ENCODE measurements around the gene OR13J1.

Gene OR13J1

GRCh38 chr9:35868933-35869332 is 1.3 kb downstream of the OR13J1 start:
- TF ChIP-seq POLR2AphosphoS5 (IDR thresholded peaks at IDR 0.05; ENCODE audit: low read depth) = no peak
- TF ChIP-seq REST (IDR thresholded peaks at IDR 0.05; ENCODE audit: insufficient replicate concordance, low read depth) = no peak
- no peak for TF ChIP-seq SPI1 (IDR thresholded peaks at IDR 0.05; ENCODE audit: borderline replicate concordance, low read depth)
- no peak for TF ChIP-seq CTCF (IDR thresholded peaks at IDR 0.05; ENCODE audit: insufficient read depth, low read length)
- no peak for TF ChIP-seq GABPA (IDR thresholded peaks at IDR 0.05; ENCODE audit: low read depth)
- Histone ChIP-seq H3K4me3 (replicated peaks; ENCODE audit: insufficient read depth, low read length) (no peak overlapping the region), H3K27ac (replicated peaks) (no peak overlapping the region), H3K27me3 (ENCODE audit: insufficient read depth, poor library complexity, severe bottlenecking) (peaks cover 4% of the 10 kb centered on the region)
- DNase-seq (ENCODE audit: low read depth in 1 of 2, low spot score in 1 of 2) = no peak

- Histone ChIP-seq H3K27me3 (ENCODE audit: insufficient read depth, poor library complexity, severe bottlenecking) (peaks cover 7% of the 10 kb centered on the region), H3K27ac (replicated peaks) (no peak overlapping the region), H3K4me3 (replicated peaks; ENCODE audit: insufficient read depth, low read length) (no peak overlapping the region)
- no peak for DNase-seq (ENCODE audit: low read depth in 1 of 2, low spot score in 1 of 2)
- TF ChIP-seq SPI1 (IDR thresholded peaks at IDR 0.05; ENCODE audit: borderline replicate concordance, low read depth) = no peak
- TF ChIP-seq REST (IDR thresholded peaks at IDR 0.05; ENCODE audit: insufficient replicate concordance, low read depth) = no peak
- no peak for TF ChIP-seq GABPA (IDR thresholded peaks at IDR 0.05; ENCODE audit: low read depth)
- TF ChIP-seq CTCF (IDR thresholded peaks at IDR 0.05; ENCODE audit: insufficient read depth, low read length) = no peak
- TF ChIP-seq POLR2AphosphoS5 (IDR thresholded peaks at IDR 0.05; ENCODE audit: low read depth) = no peak
These were observed 2.7 kb downstream of the OR13J1 start for GRCh38 chr9:35867538-35867937.

GRCh38 chr9:35864695-35865255 is 5.4 kb downstream of the OR13J1 start:
- Histone ChIP-seq H3K27ac (replicated peaks) (no peak overlapping the region), H3K4me3 (replicated peaks; ENCODE audit: insufficient read depth, low read length) (no peak overlapping the region), H3K27me3 (ENCODE audit: insufficient read depth, poor library complexity, severe bottlenecking) (peaks cover 15% of the 10 kb centered on the region)
- DNase-seq (ENCODE audit: low read depth in 1 of 2, low spot score in 1 of 2) = no peak
- TF ChIP-seq SPI1 (IDR thresholded peaks at IDR 0.05; ENCODE audit: borderline replicate concordance, low read depth) (no peak), GABPA (IDR thresholded peaks at IDR 0.05; ENCODE audit: low read depth) (no peak), CTCF (IDR thresholded peaks at IDR 0.05; ENCODE audit: insufficient read depth, low read length) (no peak), REST (IDR thresholded peaks at IDR 0.05; ENCODE audit: insufficient replicate concordance, low read depth) (no peak), POLR2AphosphoS5 (IDR thresholded peaks at IDR 0.05; ENCODE audit: low read depth) (no peak)

All from HL-60 (cell line).